ENCODE data around the gene SLC43A3. TPM values are rescaled to one million over a fixed set of nuclear protein-coding genes. Genes with fewer than 3 reads are reported as not detected.

Gene SLC43A3
- total and polyA plus RNA-seq, 2 of the 4 experiments (the other 2 are of a cell fraction) = 12.7 to 21.1 TPM

DNA sequence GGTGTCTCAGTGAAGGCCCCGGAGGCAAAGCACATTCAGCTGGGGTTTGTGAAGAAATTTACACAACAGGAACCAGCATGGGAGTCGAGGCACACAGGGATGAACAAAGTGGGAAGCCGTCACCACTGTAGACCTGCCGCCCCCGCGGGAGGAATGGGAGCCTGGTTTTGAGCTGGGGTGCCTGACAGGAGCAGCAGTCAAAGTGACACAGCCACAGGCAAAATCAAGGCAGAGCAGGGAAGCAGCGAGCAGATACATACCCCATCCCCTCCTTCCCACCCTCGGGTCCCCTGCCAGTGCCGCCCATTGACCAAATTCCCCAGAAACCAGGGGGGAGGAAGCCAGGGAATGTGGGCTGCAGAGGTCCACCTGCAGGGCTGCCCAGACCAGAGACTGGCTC is 67.9 kb downstream of the SLC43A3 start:
- no peak for DNase-seq
- Histone ChIP-seq H4K5ac (ENCODE audit: low read depth, low read length) (no peak overlapping the region), H4K8ac (ENCODE audit: low read depth in 2 of 2, low read length in 2 of 2) (no peak overlapping the region), H4K20me1 (ENCODE audit: insufficient read depth, low read length) (no peaks in the 10 kb centered on the region), H3K14ac (replicated peaks; ENCODE audit: low read depth, low read length) (no peak overlapping the region), H2AK5ac (ENCODE audit: low read depth, low read length) (no peak overlapping the region), H3K9ac (ENCODE audit: low read depth, low read length) (no peak overlapping the region), H2AFZ (replicated peaks; ENCODE audit: low read length, poor library complexity) (no peak overlapping the region), H2AK9ac (replicated peaks; ENCODE audit: low read depth, low read length, poor library complexity) (no peak overlapping the region), H3K4me2 (ENCODE audit: low read depth, low read length) (no peak overlapping the region), H4K91ac (ENCODE audit: insufficient read depth, low read depth, low read length) (no peak overlapping the region), H2BK20ac (ENCODE audit: low read depth, low read length) (no peak overlapping the region), H3K56ac (ENCODE audit: extremely low read depth, insufficient read depth, low read length) (no peak overlapping the region), H3K27ac (ENCODE audit: insufficient read depth, low read length) (no peak overlapping the region), H3K23ac (ENCODE audit: low read depth, low read length) (no peak overlapping the region), H2BK120ac (ENCODE audit: low read depth, low read length) (no peak overlapping the region), H3K27me3 (ENCODE audit: control insufficient read depth, insufficient read depth, low read length) (peaks cover 39% of the 10 kb centered on the region), H3K9me1 (ENCODE audit: insufficient read depth, low read length) (no peaks in the 10 kb centered on the region), H3K18ac (ENCODE audit: low read depth, low read length) (no peak overlapping the region), H3K36me3 (ENCODE audit: control insufficient read depth, insufficient read depth, low read length) (no peaks in the 10 kb centered on the region), H3K4me1 (ENCODE audit: control insufficient read depth, insufficient read depth, low read length) (no peaks in the 10 kb centered on the region), H3K79me1 (ENCODE audit: low read depth in 1 of 2, low read length in 2 of 2) (no peaks in the 10 kb centered on the region), H2BK15ac (ENCODE audit: low read depth, low read length) (no peak overlapping the region), H2BK5ac (ENCODE audit: low read depth, low read length, poor library complexity, severe bottlenecking) (no peak overlapping the region), H3K9me3 (ENCODE audit: control insufficient read depth, insufficient read depth, low read length) (peaks cover 3% of the 10 kb centered on the region; the same call in 1 of the 2 replicates), H3K4ac (ENCODE audit: low read depth, low read length) (no peak overlapping the region), H3K4me3 (ENCODE audit: insufficient read depth, low read depth, low read length) (no peak overlapping the region)
- ATAC-seq (ENCODE audit: low read depth) = no peak
- ChIA-PET POLR2A (ENCODE audit: unreplicated experiment) (no interaction called here), CTCF (no interaction called here)
- no TSS peak for BruUV-seq (replicated peaks)
- in situ Hi-C loops (cut with MboI; ENCODE audit: low sequenced_read_pairs) (loop anchor here (25.0 kb wide), 1 partner anchor 522 kb away; no protein-coding TSS in a partner anchor), intact Hi-C loops (cut with micrococcal nuclease) (no loop called here), dilution Hi-C loops (cut with HindIII; ENCODE audit: low sequenced_read_pairs, unreplicated experiment) (no loop called here)
- WGBS, 2 experiments (ENCODE audit: extremely low coverage in 2 of 2, insufficient read length in 1 of 2) = 66% methylated on average over 7 of the region's 9 CpGs; no CpG with 5 or more reads in 1 of the 2 experiments
- TF ChIP-seq RFX5 (IDR thresholded peaks at IDR 0.05; ENCODE audit: low read depth, low read length) = no peak
- TF ChIP-seq, protein P1, sequence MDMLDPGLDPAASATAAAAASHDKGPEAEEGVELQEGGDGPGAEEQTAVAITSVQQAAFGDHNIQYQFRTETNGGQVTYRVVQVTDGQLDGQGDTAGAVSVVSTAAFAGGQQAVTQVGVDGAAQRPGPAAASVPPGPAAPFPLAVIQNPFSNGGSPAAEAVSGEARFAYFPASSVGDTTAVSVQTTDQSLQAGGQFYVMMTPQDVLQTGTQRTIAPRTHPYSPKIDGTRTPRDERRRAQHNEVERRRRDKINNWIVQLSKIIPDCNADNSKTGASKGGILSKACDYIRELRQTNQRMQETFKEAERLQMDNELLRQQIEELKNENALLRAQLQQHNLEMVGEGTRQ (IDR thresholded peaks at IDR 0.05; ENCODE audit: low read depth, low read length) = no peak
- no peak for TF ChIP-seq BHLHE40 (IDR thresholded peaks at IDR 0.05; ENCODE audit: low read depth, low read length)
- TF ChIP-seq, protein P2, sequence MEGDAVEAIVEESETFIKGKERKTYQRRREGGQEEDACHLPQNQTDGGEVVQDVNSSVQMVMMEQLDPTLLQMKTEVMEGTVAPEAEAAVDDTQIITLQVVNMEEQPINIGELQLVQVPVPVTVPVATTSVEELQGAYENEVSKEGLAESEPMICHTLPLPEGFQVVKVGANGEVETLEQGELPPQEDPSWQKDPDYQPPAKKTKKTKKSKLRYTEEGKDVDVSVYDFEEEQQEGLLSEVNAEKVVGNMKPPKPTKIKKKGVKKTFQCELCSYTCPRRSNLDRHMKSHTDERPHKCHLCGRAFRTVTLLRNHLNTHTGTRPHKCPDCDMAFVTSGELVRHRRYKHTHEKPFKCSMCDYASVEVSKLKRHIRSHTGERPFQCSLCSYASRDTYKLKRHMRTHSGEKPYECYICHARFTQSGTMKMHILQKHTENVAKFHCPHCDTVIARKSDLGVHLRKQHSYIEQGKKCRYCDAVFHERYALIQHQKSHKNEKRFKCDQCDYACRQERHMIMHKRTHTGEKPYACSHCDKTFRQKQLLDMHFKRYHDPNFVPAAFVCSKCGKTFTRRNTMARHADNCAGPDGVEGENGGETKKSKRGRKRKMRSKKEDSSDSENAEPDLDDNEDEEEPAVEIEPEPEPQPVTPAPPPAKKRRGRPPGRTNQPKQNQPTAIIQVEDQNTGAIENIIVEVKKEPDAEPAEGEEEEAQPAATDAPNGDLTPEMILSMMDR (conservative IDR thresholded peaks at IDR 0.05; ENCODE audit: low read depth, low read length) = no peak
- TF ChIP-seq NFE2L2 (IDR thresholded peaks at IDR 0.05; ENCODE audit: low read depth, low read length) = no peak
- no peak for TF ChIP-seq MAFK (IDR thresholded peaks at IDR 0.05; ENCODE audit: low read depth, low read length)
- TF ChIP-seq, protein P3, sequence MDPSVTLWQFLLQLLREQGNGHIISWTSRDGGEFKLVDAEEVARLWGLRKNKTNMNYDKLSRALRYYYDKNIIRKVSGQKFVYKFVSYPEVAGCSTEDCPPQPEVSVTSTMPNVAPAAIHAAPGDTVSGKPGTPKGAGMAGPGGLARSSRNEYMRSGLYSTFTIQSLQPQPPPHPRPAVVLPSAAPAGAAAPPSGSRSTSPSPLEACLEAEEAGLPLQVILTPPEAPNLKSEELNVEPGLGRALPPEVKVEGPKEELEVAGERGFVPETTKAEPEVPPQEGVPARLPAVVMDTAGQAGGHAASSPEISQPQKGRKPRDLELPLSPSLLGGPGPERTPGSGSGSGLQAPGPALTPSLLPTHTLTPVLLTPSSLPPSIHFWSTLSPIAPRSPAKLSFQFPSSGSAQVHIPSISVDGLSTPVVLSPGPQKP (IDR thresholded peaks at IDR 0.05; ENCODE audit: borderline replicate concordance, low read depth, low read length) = no peak
- no peak for TF ChIP-seq RCOR1 (IDR thresholded peaks at IDR 0.05; ENCODE audit: insufficient replicate concordance, low read length)
- TF ChIP-seq SMC3 (IDR thresholded peaks at IDR 0.05; ENCODE audit: low read depth, low read length) = no peak
- TF ChIP-seq RAD21 (IDR thresholded peaks at IDR 0.05; ENCODE audit: low read length) = no peak

Data from IMR-90 (cell line).